K562 (cell line): Measurements from ENCODE around the gene SOS1.

Experiments
- CBFB ChIP-seq: sonication (generic); formaldehyde crosslinking; IDR thresholded peaks from 2 replicates; pipeline ENCODE4 v1.4.0; 2020; ENCODE audit warnings: mild to moderate bottlenecking, missing genetic modification reagents
- LARP7 ChIP-seq: fragments of 450-650 bp; IDR thresholded peaks from 2 replicates; pipeline ENCODE4 v1.6.1; 2016
- MTA1 ChIP-seq: fragments of 450-650 bp; IDR thresholded peaks from 2 replicates; pipeline ENCODE4 v1.6.1; 2017; ENCODE audit warnings: borderline replicate concordance
- ZNF354B ChIP-seq: fragments of 250-450 bp; sonication (Bioruptor Pico); IDR thresholded peaks from 2 replicates; pipeline ENCODE4 v1.4.0; 2020
- TF ChIP-seq, protein P1 (sequence below): IDR thresholded peaks from 3 replicates; pipeline ENCODE4 v1.6.1; 2011; ENCODE audit warnings: borderline replicate concordance, mild to moderate bottlenecking, moderate library complexity; ENCODE audit not compliant: insufficient read length; ENCODE audit errors: extremely low read depth

DNA sequence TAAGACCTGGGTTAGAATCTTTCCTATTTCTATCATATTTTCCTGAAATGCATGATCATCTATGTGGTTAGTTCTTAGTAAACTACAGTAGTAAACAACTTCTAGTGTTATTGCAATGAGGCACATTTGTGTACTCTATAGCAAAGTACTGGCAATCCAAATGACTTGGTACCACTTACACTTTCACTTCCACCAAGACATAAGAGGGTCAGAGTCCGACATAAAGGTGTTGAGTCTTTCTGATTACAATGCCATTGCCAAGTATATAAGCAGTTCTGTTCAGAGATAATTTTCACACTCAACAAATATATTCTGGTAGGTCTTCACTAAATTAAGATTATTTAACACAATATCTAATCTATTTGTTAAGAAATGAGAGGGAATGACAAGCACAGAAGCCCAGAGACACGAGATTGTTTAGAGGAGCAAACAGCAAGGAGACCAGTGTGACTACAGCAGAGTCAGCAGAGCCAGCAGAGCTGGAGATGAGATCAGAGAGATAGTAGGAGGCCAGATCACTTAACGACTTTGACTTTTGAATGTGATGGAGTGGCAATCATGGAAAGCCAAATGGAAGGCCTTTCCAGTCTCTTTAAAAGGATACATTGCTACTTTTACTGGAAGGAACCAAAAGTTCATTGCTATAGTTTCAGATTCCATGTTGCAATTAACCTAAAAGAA, 27.5 kb downstream of the SOS1 start:
- TF ChIP-seq, protein P1, sequence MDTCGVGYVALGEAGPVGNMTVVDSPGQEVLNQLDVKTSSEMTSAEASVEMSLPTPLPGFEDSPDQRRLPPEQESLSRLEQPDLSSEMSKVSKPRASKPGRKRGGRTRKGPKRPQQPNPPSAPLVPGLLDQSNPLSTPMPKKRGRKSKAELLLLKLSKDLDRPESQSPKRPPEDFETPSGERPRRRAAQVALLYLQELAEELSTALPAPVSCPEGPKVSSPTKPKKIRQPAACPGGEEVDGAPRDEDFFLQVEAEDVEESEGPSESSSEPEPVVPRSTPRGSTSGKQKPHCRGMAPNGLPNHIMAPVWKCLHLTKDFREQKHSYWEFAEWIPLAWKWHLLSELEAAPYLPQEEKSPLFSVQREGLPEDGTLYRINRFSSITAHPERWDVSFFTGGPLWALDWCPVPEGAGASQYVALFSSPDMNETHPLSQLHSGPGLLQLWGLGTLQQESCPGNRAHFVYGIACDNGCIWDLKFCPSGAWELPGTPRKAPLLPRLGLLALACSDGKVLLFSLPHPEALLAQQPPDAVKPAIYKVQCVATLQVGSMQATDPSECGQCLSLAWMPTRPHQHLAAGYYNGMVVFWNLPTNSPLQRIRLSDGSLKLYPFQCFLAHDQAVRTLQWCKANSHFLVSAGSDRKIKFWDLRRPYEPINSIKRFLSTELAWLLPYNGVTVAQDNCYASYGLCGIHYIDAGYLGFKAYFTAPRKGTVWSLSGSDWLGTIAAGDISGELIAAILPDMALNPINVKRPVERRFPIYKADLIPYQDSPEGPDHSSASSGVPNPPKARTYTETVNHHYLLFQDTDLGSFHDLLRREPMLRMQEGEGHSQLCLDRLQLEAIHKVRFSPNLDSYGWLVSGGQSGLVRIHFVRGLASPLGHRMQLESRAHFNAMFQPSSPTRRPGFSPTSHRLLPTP: no peak
- TF ChIP-seq CBFB (CRISPR knock-in tag) (no peak), ZNF354B (CRISPR knock-in tag) (no peak), LARP7 (no peak), MTA1 (no peak)
